ENCODE measurements around the gene OTUD7B.
"Not testable (repeated sequence)": the region's sequence is repeated elsewhere in the genome, so short reads cannot be mapped to it uniquely, and the experiment has no call there.

The OTUD7B gene

DNA sequence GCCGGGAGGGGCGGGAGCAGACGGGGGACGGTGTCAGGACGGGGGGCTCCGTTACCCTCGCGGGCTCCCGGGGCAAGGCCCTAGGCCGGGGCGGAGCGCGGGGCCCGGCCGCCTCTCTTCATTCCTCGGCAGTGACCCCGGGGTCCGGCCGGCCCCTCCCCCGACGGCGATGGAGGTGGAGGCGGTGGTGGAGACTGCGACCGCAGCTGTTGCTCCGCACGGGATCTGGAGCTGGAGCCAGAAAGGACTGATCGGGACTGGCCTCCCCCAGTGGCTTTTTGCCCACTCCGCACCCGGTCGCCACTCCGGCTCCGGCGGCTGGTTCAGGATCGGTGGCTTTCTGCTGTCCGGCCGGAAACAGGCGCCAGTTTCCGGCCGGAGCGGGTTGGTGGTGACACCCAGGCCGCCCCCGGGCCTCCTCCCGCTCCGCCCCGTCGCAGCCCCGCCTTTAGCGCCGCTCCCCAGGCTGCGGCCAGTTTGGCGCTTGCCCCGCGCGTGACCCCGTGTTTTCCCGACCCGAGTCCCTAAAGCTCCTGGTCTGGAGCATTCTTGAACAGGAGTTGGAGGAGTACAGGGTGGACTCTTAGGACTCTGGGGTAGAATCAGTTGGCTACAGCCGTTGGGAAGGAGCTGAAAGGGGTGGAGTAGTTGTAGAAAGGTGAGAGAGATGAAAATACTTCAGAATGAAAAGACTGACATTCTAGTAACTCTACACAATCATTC lies at the start of gene OTUD7B:
Gene OTUD7B (minus strand): TSS at position 334 of the 723 bp plus-strand sequence. CDS start 33,216 bp downstream, outside the sequence.
- DNase-seq = peak; percentile 69

DNA sequence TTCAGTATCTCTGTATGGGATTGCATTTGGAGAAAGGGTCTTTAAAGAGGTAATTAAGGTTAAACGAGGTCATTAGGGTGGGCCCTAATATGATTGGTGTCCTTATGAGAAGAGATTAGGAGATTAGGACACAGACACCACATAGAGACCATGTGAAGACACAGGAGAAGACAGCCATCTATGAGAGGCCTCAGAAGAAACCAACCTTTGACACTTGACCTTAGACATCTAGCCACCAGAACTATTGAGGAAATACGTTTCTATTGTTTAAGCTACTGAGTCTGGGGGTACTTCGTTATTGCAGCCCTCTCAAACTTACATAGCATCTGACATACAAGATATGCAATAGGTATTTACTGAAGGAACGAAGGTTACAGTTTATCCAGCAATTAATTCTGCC lies 49.7 kb upstream of the OTUD7B start:
- DNase-seq = no peak

GRCh38 chr1:150056407-150056806 lies 45.9 kb upstream of the OTUD7B start:
- no peak for DNase-seq

DNA sequence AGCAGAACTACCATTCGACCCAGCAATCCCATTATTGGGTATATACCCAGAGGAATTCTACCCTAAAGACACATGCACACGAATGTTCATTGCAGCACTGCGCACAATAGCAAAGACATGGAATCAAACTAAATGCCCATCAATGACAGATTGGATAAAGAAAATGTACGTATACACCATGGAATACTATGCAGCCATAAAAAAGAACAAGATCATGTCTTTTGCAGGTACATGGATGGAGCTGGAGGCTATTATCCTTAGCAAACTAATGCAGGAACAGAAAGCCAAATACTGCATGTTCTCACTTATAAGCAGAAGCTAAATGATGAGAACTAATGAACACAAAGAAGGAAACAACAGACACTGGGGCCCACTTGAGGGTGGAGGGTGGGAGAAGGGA lies 45.0 kb upstream of the OTUD7B start:
- DNase-seq = not testable (repeated sequence)

DNA sequence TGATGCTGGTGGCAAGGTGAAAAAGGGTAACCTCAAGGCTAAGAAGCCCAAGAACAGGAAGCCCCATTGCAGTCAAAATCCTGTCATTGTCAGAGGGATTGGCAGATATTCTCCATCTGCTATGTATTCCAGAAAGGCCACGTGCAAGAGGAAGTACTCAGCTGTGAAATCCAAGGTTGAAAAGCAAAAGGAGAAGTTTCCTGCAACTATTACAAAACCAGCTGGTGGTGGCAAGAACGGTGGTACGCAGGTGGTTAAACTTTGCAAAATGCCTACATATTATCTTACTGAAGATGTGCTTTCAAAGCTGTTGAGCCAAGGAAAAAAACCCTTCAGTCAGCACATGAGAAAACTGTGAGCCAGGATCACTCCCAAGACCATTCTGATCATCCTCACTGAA lies 43.4 kb upstream of the OTUD7B start:
- no peak for DNase-seq

DNA sequence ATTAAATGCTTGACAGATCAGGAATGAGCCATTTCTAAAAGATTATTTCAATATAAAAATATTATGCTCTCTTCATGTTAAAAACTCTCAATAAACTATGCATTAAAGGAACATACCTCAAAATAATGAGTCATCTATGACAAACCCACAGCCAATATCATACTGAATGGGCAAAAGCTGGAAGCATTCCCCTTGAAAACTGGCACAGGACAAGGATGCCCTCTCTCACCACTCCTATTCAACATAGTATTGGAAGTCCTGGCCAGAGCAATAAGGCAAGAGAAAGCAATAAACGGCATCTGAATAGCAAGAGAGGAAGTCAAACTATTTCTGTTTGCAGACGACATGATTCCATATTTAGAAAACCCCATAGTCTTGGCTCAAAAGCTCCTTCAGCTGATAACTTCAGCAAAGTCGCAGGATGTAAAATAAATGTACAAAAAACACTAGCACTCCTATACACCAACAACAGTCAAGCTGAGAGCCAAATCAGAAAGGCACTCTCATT lies 41.4 kb upstream of the OTUD7B start:
- not testable (repeated sequence) for DNase-seq

DNA sequence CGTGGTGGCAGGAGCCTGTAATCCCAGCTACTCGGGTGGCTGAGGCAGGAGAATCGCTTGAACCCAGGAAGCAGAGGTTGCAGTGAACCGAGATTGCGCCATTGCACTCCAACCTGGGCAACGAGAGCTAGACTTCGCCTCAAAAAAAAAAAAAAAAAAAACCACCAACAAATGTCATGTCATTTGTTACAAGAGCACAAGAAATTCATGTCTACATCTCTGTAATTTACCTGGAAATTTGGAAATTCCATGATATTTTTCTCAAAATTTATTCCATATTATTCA lies 40.5 kb upstream of the OTUD7B start:
- DNase-seq = no peak

- no peak for DNase-seq
These were observed 39.4 kb upstream of the OTUD7B start for GRCh38 chr1:150049926-150050325.

GRCh38 chr1:150034336-150034735 lies 23.8 kb upstream of the OTUD7B start:
- DNase-seq = no peak

GRCh38 chr1:150028322-150028721 lies 17.8 kb upstream of the OTUD7B start:
- DNase-seq = no peak

GRCh38 chr1:150024156-150024555 lies 13.6 kb upstream of the OTUD7B start:
- DNase-seq = no peak

- DNase-seq = no peak
These were observed 11.8 kb upstream of the OTUD7B start for GRCh38 chr1:150022357-150022756.

DNA sequence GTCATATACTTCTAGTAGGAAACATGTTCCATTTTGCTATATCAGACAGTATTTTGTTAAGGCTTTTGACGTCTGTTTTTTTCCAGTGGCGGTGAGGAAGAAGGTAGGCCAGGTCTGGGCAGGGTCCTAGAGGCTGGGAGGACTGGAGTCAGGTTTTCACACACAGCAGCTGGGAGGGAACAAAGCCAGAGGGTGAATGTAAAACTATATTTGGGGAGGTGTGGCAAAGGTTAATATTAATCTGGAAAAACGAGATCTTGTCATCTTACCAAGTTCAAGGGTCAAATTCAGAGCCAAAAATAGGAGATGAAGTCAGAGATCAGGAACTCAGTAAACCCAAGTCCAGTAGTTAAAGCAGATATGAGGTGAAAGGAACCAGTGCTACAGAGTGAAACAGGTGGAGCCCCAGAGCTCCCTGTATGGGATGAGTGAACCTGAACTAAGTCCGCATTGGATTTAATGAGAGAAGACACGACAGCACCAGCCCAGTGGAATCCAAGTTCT lies 10.7 kb upstream of the OTUD7B start:
- no peak for DNase-seq

- no peak for DNase-seq
These were observed 10.2 kb upstream of the OTUD7B start for GRCh38 chr1:150020711-150021110.

GRCh38 chr1:150018165-150018564 lies 7.6 kb upstream of the OTUD7B start:
- no peak for DNase-seq

GRCh38 chr1:150017206-150017750 lies 6.8 kb upstream of the OTUD7B start:
- no peak for DNase-seq

DNA sequence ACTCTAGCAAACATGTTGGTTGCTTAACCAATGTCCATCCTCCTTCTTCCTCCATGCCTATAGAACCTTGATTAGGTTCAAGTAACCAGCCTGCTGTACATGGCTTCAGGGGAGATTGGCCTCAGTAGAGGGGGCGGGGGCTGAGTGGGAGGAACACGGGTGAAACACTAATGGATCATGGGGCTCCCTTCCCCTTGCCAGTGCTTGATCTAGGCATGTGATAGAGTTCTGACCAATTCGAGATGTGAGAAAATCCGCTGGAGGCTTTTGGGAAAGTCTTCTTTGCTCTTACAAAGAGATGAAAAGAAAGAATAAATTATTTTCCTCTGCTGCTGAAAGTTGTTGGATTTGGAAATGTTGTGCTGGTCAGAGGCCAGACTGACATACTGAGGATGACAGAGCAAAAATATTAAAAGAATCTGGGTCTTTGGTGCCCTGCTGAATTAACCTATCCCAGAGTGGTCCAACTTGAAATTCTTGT lies 5.2 kb upstream of the OTUD7B start:
- DNase-seq = no peak

DNA sequence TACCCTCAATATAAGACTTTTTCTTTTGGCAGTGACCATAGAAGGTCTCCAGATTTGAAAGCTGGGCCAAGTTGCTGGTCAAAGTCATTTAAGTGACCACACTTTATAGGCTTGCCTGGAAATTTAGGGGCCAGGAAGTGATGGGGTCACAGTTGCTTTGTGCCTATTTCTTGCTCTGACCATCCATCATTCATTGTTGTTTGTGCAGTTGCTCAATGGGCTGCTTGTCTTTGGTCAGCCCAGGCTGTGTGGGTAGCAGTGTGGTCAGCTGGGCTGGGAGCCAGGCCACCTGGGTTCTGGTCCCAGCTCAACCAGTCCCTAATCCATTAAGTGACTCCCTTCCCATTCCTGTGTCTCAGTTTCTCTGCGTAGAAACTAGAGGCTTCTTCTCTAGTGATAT lies 2.1 kb upstream of the OTUD7B start:
- no peak for DNase-seq

DNA sequence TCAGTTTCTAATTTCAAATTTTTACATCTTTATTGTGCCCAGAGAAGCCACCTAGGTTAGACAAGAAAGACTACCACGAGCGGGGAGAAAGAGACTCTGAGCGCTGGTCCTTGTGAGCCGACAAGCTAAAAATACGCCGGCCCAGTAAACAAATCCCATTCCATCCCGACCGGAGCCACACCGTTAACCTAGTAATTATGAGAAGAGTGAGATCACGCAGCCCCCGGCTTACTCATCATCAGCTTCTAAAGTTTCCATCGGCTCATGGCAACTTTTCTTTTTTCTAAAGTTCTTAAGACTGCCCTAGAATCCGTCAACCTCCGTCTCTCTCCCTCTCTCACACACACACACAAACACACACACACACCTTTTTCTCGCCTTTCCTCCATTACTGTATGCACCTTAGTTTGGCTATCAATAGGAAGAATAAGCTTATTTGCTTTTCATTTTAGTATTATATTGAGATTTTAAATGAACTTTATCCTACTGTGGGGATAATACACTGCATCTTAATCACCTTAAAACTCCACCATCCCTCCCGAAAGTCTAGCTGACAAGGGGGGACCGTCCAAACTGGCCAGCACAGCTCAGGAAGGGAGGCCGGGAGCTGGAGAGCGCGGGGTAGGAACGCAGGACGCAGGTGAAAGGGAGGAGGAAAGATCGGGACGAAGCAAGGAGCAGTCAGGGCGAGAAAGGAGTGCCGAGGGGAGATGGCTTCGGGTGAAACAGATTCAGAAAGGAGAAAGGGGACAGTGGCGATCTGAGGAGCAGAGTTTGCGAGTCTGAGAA lies 728 bp downstream of the OTUD7B start:
- no peak for DNase-seq

GRCh38 chr1:150008699-150009098 lies 1.8 kb downstream of the OTUD7B start:
- DNase-seq = no peak

DNA sequence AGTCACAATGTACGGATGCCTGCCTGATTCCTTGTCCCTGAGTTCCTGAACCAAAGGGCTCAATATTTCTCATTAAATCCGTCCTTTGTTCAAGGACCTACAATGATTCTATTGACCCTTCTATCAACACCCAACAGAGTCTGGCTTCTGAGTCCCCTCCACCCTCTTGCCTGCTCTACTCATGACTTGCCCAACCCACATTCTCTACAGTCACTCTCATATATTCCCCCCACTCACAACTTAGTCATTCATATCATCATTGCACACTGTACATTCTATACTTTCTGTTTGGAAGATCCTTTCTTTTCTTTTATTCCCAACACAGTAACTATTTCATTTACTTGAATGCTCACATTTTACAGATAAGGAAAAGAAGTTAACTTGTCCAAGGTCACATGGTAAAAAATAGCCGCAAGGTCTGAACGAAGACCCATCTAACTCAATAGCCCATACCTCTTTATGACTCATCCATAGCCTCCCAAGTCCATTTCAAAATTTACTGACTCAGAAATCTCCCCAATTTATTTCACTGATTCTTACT lies 3.6 kb downstream of the OTUD7B start:
- DNase-seq = no peak

DNA sequence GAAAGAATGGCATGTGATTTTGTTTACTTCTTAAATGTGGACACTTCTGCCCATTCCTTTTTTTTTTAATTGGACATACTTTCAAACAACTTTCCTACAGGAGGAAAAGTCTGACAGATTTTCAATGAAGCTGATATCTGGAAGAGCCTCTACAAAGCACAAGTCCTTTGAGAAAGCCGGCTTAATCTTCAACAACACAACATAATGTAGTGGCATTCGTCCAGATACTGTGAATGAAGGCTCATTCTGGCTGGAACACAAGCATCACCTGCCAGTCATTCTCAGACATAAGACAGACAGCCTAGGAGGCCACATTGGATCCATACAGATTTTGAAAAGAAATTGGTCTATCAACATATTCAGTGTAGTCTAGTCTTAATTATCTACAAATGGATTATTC lies 4.9 kb downstream of the OTUD7B start:
- no peak for DNase-seq

DNA sequence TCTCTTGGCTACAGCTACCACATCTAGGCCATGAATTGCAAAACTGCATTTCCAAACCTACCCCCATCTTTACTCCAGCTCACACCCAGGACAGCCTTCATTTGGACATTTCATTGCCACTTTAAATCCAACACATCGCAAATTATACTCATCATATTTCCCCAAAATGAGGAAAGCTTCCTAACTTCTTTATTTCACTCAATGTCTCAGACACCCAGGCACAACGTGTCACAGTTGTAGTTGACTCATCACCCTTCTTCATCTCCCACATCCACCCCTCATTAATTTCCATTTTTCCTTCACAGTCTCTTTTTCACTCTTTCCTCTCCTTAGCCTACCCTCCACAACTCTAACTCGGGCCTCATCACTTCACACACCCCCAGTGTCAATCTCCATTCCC lies 6.7 kb downstream of the OTUD7B start:
- no peak for DNase-seq

GRCh38 chr1:150002217-150002616 lies 8.3 kb downstream of the OTUD7B start:
- DNase-seq = no peak

Measured in NK-92 treated with Interleukin-12 subunit alpha and Interleukin-12 subunit beta, amount 100 ng/mL, for 24 hours (cell line).